ENCODE measurements around the gene CD40LG.

CD40LG gene

DNA sequence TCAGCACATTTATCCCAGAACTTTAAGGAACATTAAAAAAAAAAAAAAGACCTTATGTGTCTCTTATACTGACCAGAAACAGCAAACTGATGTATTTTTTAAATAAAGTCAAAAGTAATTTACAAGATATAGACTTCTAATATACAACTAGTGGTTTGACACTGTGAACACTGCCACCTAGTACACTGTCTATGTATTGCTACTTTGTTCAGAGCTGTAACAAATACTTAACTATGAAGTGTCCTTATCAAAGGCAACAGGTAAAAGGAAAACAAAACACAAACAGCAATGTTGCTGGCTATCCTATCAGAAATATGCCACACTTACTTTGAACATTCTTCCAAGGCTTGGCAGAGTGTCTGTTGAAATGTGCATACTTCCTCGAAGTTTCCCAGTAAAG, 60.4 kb downstream of the CD40LG start:
- peaks cover 7% of the 10 kb centered on the region for H3K4me1 ChIP-seq (ENCODE audit: insufficient read depth, low read length, poor library complexity, severe bottlenecking)
- H3K4me3 ChIP-seq (ENCODE audit: low read length, poor library complexity, severe bottlenecking), result no peak overlapping the region
- H3F3A ChIP-seq (ENCODE audit: low read depth), result no peaks in the 10 kb centered on the region
- no peaks in the 10 kb centered on the region for H3K79me2 ChIP-seq (ENCODE audit: insufficient read depth, low read length)
- H4K20me1 ChIP-seq (ENCODE audit: insufficient read depth, low read length, poor library complexity, severe bottlenecking), result no peaks in the 10 kb centered on the region
- no peaks in the 10 kb centered on the region for H3K27me3 ChIP-seq (ENCODE audit: insufficient read depth, low read length, poor library complexity, severe bottlenecking)
- no peak overlapping the region for H3K4me2 ChIP-seq (ENCODE audit: low read depth, low read length, poor library complexity, severe bottlenecking)
- no peaks in the 10 kb centered on the region for H3K9me3 ChIP-seq (ENCODE audit: insufficient read depth, low read depth, low read length)
- H3K9ac ChIP-seq (ENCODE audit: low read depth, low read length, poor library complexity, severe bottlenecking), result no peak overlapping the region
- peaks cover 47% of the 10 kb centered on the region; the same call in 1 of the 2 replicates for H3K36me3 ChIP-seq (ENCODE audit: insufficient read depth, low read length)
- H2AFZ ChIP-seq (ENCODE audit: low read length), result no peak overlapping the region
- H3K9me2 ChIP-seq (replicated peaks; ENCODE audit: low read depth, low read length), result no peaks in the 10 kb centered on the region
- TF ChIP-seq EZH2phosphoT487 (IDR thresholded peaks at IDR 0.05; ENCODE audit: borderline replicate concordance), result no peak
- TF ChIP-seq, protein P1, sequence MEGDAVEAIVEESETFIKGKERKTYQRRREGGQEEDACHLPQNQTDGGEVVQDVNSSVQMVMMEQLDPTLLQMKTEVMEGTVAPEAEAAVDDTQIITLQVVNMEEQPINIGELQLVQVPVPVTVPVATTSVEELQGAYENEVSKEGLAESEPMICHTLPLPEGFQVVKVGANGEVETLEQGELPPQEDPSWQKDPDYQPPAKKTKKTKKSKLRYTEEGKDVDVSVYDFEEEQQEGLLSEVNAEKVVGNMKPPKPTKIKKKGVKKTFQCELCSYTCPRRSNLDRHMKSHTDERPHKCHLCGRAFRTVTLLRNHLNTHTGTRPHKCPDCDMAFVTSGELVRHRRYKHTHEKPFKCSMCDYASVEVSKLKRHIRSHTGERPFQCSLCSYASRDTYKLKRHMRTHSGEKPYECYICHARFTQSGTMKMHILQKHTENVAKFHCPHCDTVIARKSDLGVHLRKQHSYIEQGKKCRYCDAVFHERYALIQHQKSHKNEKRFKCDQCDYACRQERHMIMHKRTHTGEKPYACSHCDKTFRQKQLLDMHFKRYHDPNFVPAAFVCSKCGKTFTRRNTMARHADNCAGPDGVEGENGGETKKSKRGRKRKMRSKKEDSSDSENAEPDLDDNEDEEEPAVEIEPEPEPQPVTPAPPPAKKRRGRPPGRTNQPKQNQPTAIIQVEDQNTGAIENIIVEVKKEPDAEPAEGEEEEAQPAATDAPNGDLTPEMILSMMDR (conservative IDR thresholded peaks at IDR 0.05; ENCODE audit: low read length), result peak; percentile 58; the same call in 1 of the 2 replicates
